G401.6 (cell line): ENCODE results near the gene SP9.
"Not testable (repeated sequence)": the region's sequence is repeated elsewhere in the genome, so short reads cannot be mapped to it uniquely, and the experiment has no call there.

Source experiments
- FAIRE-seq: peaks from 2 replicates; lab custom pipeline; 2012; peaks lifted over from hg19 to GRCh38; lab: Jason Lieb, UNC

SP9 gene

GRCh38 chr2:174344716-174345461 lies 10.1 kb downstream of the SP9 start:
- FAIRE-seq = peak; percentile 88

- peak; percentile 96 for FAIRE-seq
Measured at GRCh38 chr2:174350018-174350417, 15.3 kb downstream of the SP9 start.

GRCh38 chr2:174350593-174351181 lies 15.9 kb downstream of the SP9 start:
- FAIRE-seq = peak; percentile 3

GRCh38 chr2:174353004-174353403 lies 18.2 kb downstream of the SP9 start:
- no peak for FAIRE-seq

- FAIRE-seq = no peak
Measured at GRCh38 chr2:174356347-174356746, 21.6 kb downstream of the SP9 start.

GRCh38 chr2:174359663-174360062 lies 24.9 kb downstream of the SP9 start:
- FAIRE-seq = not testable (repeated sequence)

GRCh38 chr2:174362949-174363348 lies 28.2 kb downstream of the SP9 start:
- no peak for FAIRE-seq

GRCh38 chr2:174363492-174364225 lies 28.9 kb downstream of the SP9 start:
- not testable (repeated sequence) for FAIRE-seq

- FAIRE-seq = no peak
Measured at GRCh38 chr2:174364628-174365027, 29.9 kb downstream of the SP9 start.

- no peak for FAIRE-seq
Measured at GRCh38 chr2:174365571-174365970, 30.8 kb downstream of the SP9 start.

- no peak for FAIRE-seq
Measured at GRCh38 chr2:174368691-174369090, 33.9 kb downstream of the SP9 start.

- no peak for FAIRE-seq
Measured at GRCh38 chr2:174376967-174377366, 42.2 kb downstream of the SP9 start.

GRCh38 chr2:174383796-174384195 lies 49.0 kb downstream of the SP9 start:
- FAIRE-seq = no peak

- FAIRE-seq = no peak
Measured at GRCh38 chr2:174385201-174385600, 50.4 kb downstream of the SP9 start.
